KBM-7 (cell line): ENCODE measurements around the gene ACTA2.
"Not testable (repeated sequence)": the region's sequence is repeated elsewhere in the genome, so short reads cannot be mapped to it uniquely, and the experiment has no call there.

Source experiments
- DNase-seq: peaks from one replicate; pipeline ENCODE4 v3.0.0-alpha.2; 2015
- in situ Hi-C: fragments of 300-500 bp; cut with MboI; formaldehyde crosslinking; loops from 2 replicates; pipeline ENCODE4 v1.14.3; 2020; ENCODE audit warnings: low sequenced_read_pairs, low pct_unique_long_range_greater_than_20kb, mixed read lengths

Gene ACTA2

GRCh38 chr10:88958721-88959120, 6.1 kb upstream of the ACTA2 start:
- DNase-seq, result no peak
- in situ Hi-C loops, result no loop called here

GRCh38 chr10:88957381-88957780, 4.8 kb upstream of the ACTA2 start:
- in situ Hi-C loops, result no loop called here
- no peak for DNase-seq

- in situ Hi-C loops, result no loop called here
- DNase-seq, result no peak
Observed at GRCh38 chr10:88954458-88955083, 2.0 kb upstream of the ACTA2 start.

DNA sequence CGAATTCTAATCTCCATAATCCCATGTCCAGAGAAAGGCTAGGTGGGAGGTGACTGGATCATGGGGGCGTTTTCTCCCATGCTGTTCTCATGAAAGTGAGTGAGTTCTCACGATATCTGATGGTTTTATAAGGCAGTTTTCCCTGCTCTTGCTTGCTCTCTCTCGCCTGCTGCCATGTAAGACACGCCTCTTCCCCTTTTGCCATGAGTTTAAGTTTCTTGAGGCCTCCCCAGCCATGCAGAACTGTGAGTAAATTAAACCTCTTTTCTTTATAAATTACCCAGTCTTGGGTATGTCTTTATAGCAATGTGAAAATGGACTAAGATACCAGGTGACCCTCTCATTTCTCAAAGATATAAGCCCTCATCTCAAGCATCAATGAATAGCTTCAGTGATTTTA, 1.1 kb upstream of the ACTA2 start:
- peak; percentile 29 for DNase-seq
- in situ Hi-C loops, result no loop called here

- in situ Hi-C loops, result loop anchor here (25.0 kb wide), 1 partner anchor 262 kb away; the partner anchor contains the start of gene CH25H
- no peak for DNase-seq
Observed at GRCh38 chr10:88949912-88950837, 2.4 kb downstream of the ACTA2 start.

DNA sequence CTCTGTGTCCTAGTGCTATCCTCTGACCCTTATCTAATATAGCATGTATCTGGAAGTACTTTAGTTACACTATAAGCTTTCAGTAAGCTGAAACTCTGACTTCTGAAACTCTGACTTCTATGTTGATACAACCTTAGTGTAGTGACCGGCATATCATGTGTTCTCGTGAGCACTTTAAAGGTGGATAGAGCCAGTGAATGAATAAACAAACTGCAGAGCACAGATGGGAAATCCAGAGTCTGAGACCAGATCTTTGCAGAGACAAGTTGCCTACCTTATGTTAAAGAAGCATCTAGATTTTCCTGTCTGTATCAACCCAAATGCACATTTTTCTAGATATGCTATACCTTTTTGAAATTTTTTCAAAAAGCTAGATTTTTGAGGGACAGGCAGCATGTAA, 3.5 kb downstream of the ACTA2 start:
- no peak for DNase-seq
- in situ Hi-C loops, result loop anchor here (25.0 kb wide), 1 partner anchor 263 kb away; the partner anchor contains the start of gene CH25H

- no peak for DNase-seq
- in situ Hi-C loops, result loop anchor here (25.0 kb wide), 1 partner anchor 265 kb away; the partner anchor contains the start of gene CH25H
Observed at GRCh38 chr10:88946965-88947590, 5.5 kb downstream of the ACTA2 start.

DNA sequence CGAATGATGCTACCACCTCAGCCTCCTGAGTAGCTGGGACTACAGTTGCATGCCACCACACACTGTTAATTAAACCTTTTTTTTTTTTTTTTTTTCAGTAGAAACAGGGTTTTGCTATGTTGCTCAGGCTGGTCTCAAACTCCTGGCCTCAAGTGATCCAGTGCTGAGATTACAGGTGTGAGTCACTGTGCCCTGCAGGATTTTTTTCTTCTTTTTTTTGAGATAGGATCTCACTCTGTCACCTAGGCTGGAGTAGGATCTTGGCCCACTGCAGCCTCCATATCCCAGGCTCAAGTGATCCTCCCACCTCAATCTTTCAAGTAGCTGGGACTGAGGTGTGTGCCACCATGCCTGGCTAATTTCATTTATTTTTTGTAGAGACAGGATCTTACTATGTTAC, 6.4 kb downstream of the ACTA2 start:
- in situ Hi-C loops, result loop anchor here (25.0 kb wide), 1 partner anchor 266 kb away; the partner anchor contains the start of gene CH25H
- no peak for DNase-seq

- in situ Hi-C loops, result loop anchor here (25.0 kb wide), 1 partner anchor 267 kb away; the partner anchor contains the start of gene CH25H
- DNase-seq, result no peak
Observed at GRCh38 chr10:88944813-88945212, 7.8 kb downstream of the ACTA2 start.

- in situ Hi-C loops, result loop anchor here (25.0 kb wide), 1 partner anchor 269 kb away; the partner anchor contains the start of gene CH25H
Observed at GRCh38 chr10:88943778-88944177, 8.8 kb downstream of the ACTA2 start.

DNA sequence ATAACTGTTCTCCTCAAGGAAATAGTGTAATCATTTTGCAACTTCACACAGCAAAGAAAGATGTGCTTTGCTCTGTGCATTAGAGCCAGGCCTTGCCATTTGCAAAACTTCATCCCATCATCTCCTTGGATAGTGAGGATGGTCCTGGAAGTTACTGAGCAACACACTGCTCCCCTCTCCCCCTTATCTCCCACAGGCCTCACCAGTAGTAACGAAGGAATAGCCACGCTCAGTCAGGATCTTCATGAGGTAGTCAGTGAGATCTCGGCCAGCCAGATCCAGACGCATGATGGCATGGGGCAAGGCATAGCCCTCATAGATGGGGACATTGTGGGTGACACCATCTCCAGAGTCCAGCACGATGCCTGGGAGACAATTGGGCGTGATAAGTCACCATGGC, 11.5 kb downstream of the ACTA2 start:
- in situ Hi-C loops, result loop anchor here (25.0 kb wide), 1 partner anchor 271 kb away; the partner anchor contains the start of gene CH25H
- no peak for DNase-seq

More at GRCh38 chr10:88943778-88944177, 8.8 kb downstream of the ACTA2 start:
- no peak for DNase-seq

- in situ Hi-C loops, result loop anchor here (25.0 kb wide), 1 partner anchor 273 kb away; the partner anchor contains the start of gene CH25H
- no peak for DNase-seq
Observed at GRCh38 chr10:88938938-88939337, 13.6 kb downstream of the ACTA2 start.

DNA sequence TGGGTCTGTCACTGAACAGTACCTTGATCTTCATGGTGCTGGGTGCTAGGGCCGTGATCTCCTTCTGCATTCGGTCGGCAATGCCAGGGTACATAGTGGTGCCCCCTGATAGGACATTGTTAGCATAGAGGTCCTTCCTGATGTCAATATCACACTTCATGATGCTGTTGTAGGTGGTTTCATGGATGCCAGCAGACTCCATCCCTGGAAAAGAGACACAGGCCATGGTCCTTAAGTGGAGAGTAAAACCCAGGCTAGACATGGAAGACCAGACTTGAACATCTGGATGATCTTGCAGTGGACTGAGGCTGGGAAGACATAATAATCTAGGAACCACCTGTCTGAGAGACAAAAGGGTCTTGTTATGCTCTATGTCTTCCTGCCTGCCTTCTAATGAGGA, 14.5 kb downstream of the ACTA2 start:
- in situ Hi-C loops, result loop anchor here (25.0 kb wide), 1 partner anchor 274 kb away; the partner anchor contains the start of gene CH25H
- DNase-seq, result no peak

GRCh38 chr10:88936656-88937055, 15.9 kb downstream of the ACTA2 start:
- in situ Hi-C loops, result loop anchor here (25.0 kb wide), 1 partner anchor 276 kb away; the partner anchor contains the start of gene CH25H
- DNase-seq, result no peak

DNA sequence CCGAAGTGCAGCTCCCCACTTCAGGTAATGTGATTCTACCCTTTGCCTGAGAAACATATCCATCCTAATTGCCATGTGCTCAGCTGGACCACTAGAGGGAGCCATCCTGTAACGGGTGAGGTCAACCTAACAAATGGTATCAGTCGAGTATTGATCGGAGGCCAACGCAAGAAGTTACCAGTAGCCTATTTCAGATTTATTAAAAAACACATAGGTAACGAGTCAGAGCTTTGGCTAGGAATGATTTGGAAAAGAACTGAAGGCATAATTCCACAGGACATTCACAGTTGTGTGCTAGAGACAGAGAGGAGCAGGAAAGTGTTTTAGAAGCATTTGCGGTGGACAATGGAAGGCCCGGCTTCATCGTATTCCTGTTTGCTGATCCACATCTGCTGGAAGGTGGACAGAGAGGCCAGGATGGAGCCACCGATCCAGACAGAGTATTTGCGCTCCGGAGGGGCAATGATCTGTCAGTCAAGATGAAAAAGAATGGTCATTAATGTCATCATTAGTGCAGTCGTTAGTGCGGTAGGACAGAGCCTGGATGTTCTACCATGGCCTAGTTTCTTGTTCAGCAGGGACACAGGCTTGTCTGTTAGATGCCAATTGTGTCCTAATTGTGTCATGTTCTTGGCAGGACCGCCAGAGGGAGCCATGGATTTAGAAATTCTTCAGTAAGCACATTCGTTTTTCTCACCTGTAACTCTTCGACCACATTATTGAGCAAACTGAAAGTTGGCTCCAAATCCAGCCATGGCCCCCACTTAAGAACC, 17.5 kb downstream of the ACTA2 start:
- in situ Hi-C loops, result loop anchor here (25.0 kb wide), 1 partner anchor 277 kb away; the partner anchor contains the start of gene CH25H
- peak; percentile 85 for DNase-seq

DNA sequence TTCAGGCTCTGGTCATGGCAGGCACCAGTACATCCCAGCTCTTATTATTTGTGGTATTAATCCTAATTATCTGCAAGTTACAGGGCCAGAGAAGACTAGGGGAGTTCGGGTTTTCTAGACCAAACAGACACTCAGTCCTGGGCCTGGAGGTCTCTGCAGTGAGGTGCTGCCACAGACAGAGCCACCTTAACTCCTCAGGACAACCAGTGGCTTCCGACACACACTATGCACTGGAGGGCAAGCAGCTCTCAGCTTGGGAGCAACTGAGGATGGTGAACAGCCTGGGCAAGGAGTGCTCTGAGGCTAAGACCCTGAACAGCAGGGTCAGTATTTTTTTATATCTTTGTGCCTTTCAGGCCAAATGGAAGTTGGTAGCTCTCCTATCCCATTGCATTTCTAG, 19.0 kb downstream of the ACTA2 start:
- in situ Hi-C loops, result loop anchor here (25.0 kb wide), 1 partner anchor 279 kb away; the partner anchor contains the start of gene CH25H
- no peak for DNase-seq

GRCh38 chr10:88932539-88933256, 19.9 kb downstream of the ACTA2 start:
- DNase-seq, result peak; percentile 69
- in situ Hi-C loops, result loop anchor here (25.0 kb wide), 1 partner anchor 280 kb away; the partner anchor contains the start of gene CH25H

GRCh38 chr10:88932029-88932428, 20.5 kb downstream of the ACTA2 start:
- not testable (repeated sequence) for DNase-seq
- in situ Hi-C loops, result loop anchor here (25.0 kb wide), 1 partner anchor 280 kb away; the partner anchor contains the start of gene CH25H
